H9 (cell line): ENCODE data around the gene GPC6. TPM values are rescaled to one million over a fixed set of nuclear protein-coding genes. Genes with fewer than 3 reads are reported as not detected.

Experiments
- DNase-seq: peaks from one replicate; pipeline ENCODE4 v3.0.0-alpha.2; 2017
- H2AFZ ChIP-seq: one replicate; pipeline ENCODE4 v1.6.1; 2013; ENCODE audit warnings: mild to moderate bottlenecking, low read length, control low read depth, moderate library complexity
- H2AK5ac ChIP-seq: 2 replicates; pipeline ENCODE4 v1.6.1; 2013; ENCODE audit warnings: low read length, control low read depth, mixed read lengths; ENCODE audit not compliant: insufficient read length
- H2BK120ac ChIP-seq: one replicate; pipeline ENCODE4 v1.6.1; 2013; ENCODE audit warnings: low read depth, mild to moderate bottlenecking, low read length, control low read depth, inconsistent platforms; ENCODE audit not compliant: poor library complexity, severe bottlenecking
- H2BK12ac ChIP-seq: 2 replicates; pipeline ENCODE4 v1.6.1; 2013; ENCODE audit warnings: low read length, control low read depth, mixed read lengths, low read depth; ENCODE audit not compliant: insufficient read length
- H2BK15ac ChIP-seq: 2 replicates; pipeline ENCODE4 v1.6.1; 2013; ENCODE audit warnings: low read depth, low read length, control low read depth
- H2BK20ac ChIP-seq: one replicate; pipeline ENCODE4 v1.6.1; 2013; ENCODE audit warnings: low read depth, mild to moderate bottlenecking, low read length, control low read depth, inconsistent platforms; ENCODE audit not compliant: poor library complexity, severe bottlenecking
- H2BK5ac ChIP-seq: 2 replicates; pipeline ENCODE4 v1.6.1; 2013; ENCODE audit warnings: low read length, control low read depth, mixed read lengths; ENCODE audit not compliant: insufficient read length
- H3K14ac ChIP-seq: 2 replicates; pipeline ENCODE4 v1.6.1; 2013; ENCODE audit warnings: low read length, control low read depth; ENCODE audit not compliant: insufficient read depth
- H3K18ac ChIP-seq: 2 replicates; pipeline ENCODE4 v1.6.1; 2013; ENCODE audit warnings: low read depth, mild to moderate bottlenecking, mixed read lengths, low read length, control low read depth; ENCODE audit not compliant: insufficient read length
- H3K23ac ChIP-seq: 2 replicates; pipeline ENCODE4 v1.6.1; 2013; ENCODE audit warnings: low read length, control low read depth, mixed read lengths, low read depth; ENCODE audit not compliant: insufficient read length
- H3K23me2 ChIP-seq: 2 replicates; pipeline ENCODE4 v1.6.1; 2013; ENCODE audit warnings: low read depth, mild to moderate bottlenecking, mixed read lengths, low read length, control low read depth; ENCODE audit not compliant: insufficient read length, poor library complexity, severe bottlenecking
- H3K27ac ChIP-seq: 2 replicates; pipeline ENCODE4 v1.5.1; 2013; ENCODE audit warnings: low read length, control low read depth, mixed read lengths, low read depth; ENCODE audit not compliant: insufficient read length
- H3K27me3 ChIP-seq: 2 replicates; pipeline ENCODE4 v1.6.1; 2013; ENCODE audit warnings: low read length, control low read depth, inconsistent platforms; ENCODE audit not compliant: insufficient read depth
- H3K4ac ChIP-seq: 2 replicates; pipeline ENCODE4 v1.6.1; 2013; ENCODE audit warnings: low read depth, mild to moderate bottlenecking, control low read depth, inconsistent platforms, low read length, moderate library complexity
- H3K4me1 ChIP-seq: 2 replicates; pipeline ENCODE4 v1.6.1; 2013; ENCODE audit warnings: low read length, control low read depth, inconsistent platforms; ENCODE audit not compliant: insufficient read depth
- H3K4me2 ChIP-seq: 2 replicates; pipeline ENCODE4 v1.6.1; 2013; ENCODE audit warnings: low read length, control low read depth, mixed read lengths; ENCODE audit not compliant: insufficient read length, insufficient read depth
- H3K56ac ChIP-seq: 2 replicates; pipeline ENCODE4 v1.6.1; 2013; ENCODE audit warnings: low read depth, mild to moderate bottlenecking, mixed read lengths, low read length, control low read depth; ENCODE audit not compliant: insufficient read length
- H3K79me1 ChIP-seq: 2 replicates; pipeline ENCODE4 v1.6.1; 2013; ENCODE audit warnings: low read depth, mild to moderate bottlenecking, moderate library complexity, low read length, control low read depth, inconsistent platforms; ENCODE audit not compliant: insufficient read depth, poor library complexity, severe bottlenecking
- H3K79me2 ChIP-seq: 2 replicates; pipeline ENCODE4 v1.6.1; 2013; ENCODE audit warnings: low read length, control low read depth, inconsistent platforms; ENCODE audit not compliant: insufficient read depth
- H3K9ac ChIP-seq: 2 replicates; pipeline ENCODE4 v1.6.1; 2013; ENCODE audit warnings: low read length, control low read depth, mixed read lengths; ENCODE audit not compliant: insufficient read length; ENCODE audit errors: extremely low read depth
- H3K9me3 ChIP-seq: one replicate; pipeline ENCODE4 v1.6.1; 2013; ENCODE audit warnings: low read depth, low read length, inconsistent platforms; ENCODE audit not compliant: control insufficient read depth
- H3T11ph ChIP-seq: one replicate; pipeline ENCODE4 v1.6.1; 2013; ENCODE audit warnings: mild to moderate bottlenecking, low read length, control low read depth, inconsistent platforms
- H4K20me1 ChIP-seq: one replicate; pipeline ENCODE4 v1.6.1; 2013; ENCODE audit not compliant: control insufficient read depth, insufficient read length, insufficient read depth
- H4K5ac ChIP-seq: 2 replicates; pipeline ENCODE4 v1.6.1; 2013; ENCODE audit warnings: low read depth, mild to moderate bottlenecking, mixed read lengths, low read length, control low read depth; ENCODE audit not compliant: insufficient read length
- H4K8ac ChIP-seq: replicated peaks from 2 replicates; pipeline ENCODE4 v1.6.1; 2013; ENCODE audit warnings: low read length, control low read depth, mixed read lengths, low read depth; ENCODE audit not compliant: insufficient read length
- H4K91ac ChIP-seq: 2 replicates; pipeline ENCODE4 v1.6.1; 2013; ENCODE audit warnings: low read depth, mild to moderate bottlenecking, moderate library complexity, mixed read lengths, low read length, control low read depth; ENCODE audit not compliant: insufficient read length
- H3K27ac Mint-ChIP-seq, 3 experiments: 2 replicates in 2 of 3; 3 replicates in 1 of 3; pipeline ENCODE4 v1.8.0; 2020 to 2021; ENCODE audit warnings: mixed read lengths in 3 of 3, mild to moderate bottlenecking in 1 of 3, moderate library complexity in 1 of 3
- H3K27me3 Mint-ChIP-seq: 2 replicates; pipeline ENCODE4 v1.8.0; 2021; ENCODE audit warnings: low read depth, mild to moderate bottlenecking, moderate library complexity, mixed read lengths
- H3K36me3 Mint-ChIP-seq, 3 experiments: 2 replicates in 2 of 3; 3 replicates in 1 of 3; pipeline ENCODE4 v1.8.0; 2020 to 2021; ENCODE audit warnings: low read depth in 3 of 3, mixed read lengths in 3 of 3; ENCODE audit not compliant: insufficient read depth in 1 of 3
- H3K4me1 Mint-ChIP-seq, 2 experiments: 2 replicates each; pipeline ENCODE4 v1.8.0; 2020; ENCODE audit warnings: mixed read lengths in 2 of 2
- H3K4me3 Mint-ChIP-seq, 2 experiments: 2 replicates in 1 of 2; 3 replicates in 1 of 2; pipeline ENCODE4 v1.8.0; 2020 to 2021; ENCODE audit warnings: mild to moderate bottlenecking in 2 of 2, mixed read lengths in 2 of 2, moderate library complexity in 1 of 2
- H3K9me3 Mint-ChIP-seq, 2 experiments: 2 replicates in 1 of 2; 3 replicates in 1 of 2; pipeline ENCODE4 v1.8.0; 2020; ENCODE audit warnings: mild to moderate bottlenecking in 2 of 2, mixed read lengths in 2 of 2, moderate library complexity in 1 of 2
- CTCF ChIP-seq: fragments of 200-600 bp; sonication (generic); conservative IDR thresholded peaks from 3 replicates; pipeline ENCODE4 v1.8.0; 2021; ENCODE audit warnings: antibody characterized with exemption, mild to moderate bottlenecking
- WGBS: extraction: QIAGEN DNeasy Blood & Tissue Kit; methylation state at CpG from one replicate; pipeline ENCODE4 v1.1.7; 2013; ENCODE audit warnings: missing lambda C conversion rate, low lambda C conversion rate, mixed read lengths; ENCODE audit not compliant: insufficient read length; ENCODE audit errors: extremely low coverage; 5-methylcytosine and 5-hydroxymethylcytosine counted together
- total RNA-seq: library from RNA; stranded (reverse); gene quantifications from 2 replicates; pipeline ENCODE4 v1.2.1, GENCODE V29; 2021

The GPC6 gene
- total RNA-seq, 1 experiment from 2014 or later = 15.6 TPM

GRCh38 chr13:94313926-94314325, 1087.3 kb downstream of the GPC6 start:
- no peak overlapping the region for H3K27ac Mint-ChIP-seq
- Histone ChIP-seq H3K4me2 (no peak overlapping the region), H2AFZ (no peak overlapping the region), H2BK20ac (no peak overlapping the region), H3K79me2 (no peaks in the 10 kb centered on the region), H3T11ph (no peak overlapping the region), H3K18ac (no peak overlapping the region), H3K9ac (no peak overlapping the region), H3K27ac (no peak overlapping the region), H4K5ac (no peak overlapping the region), H2BK120ac (no peak overlapping the region), H4K20me1 (no peaks in the 10 kb centered on the region), H3K4ac (no peak overlapping the region), H3K23ac (no peak overlapping the region), H3K27me3 (no peaks in the 10 kb centered on the region), H2BK15ac (no peak overlapping the region), H3K56ac (no peak overlapping the region), H4K91ac (no peak overlapping the region), H2AK5ac (no peak overlapping the region), H2BK5ac (no peak overlapping the region), H3K4me1 (no peaks in the 10 kb centered on the region), H2BK12ac (no peak overlapping the region), H4K8ac (no peak overlapping the region), H3K14ac (no peak overlapping the region), H3K79me1 (no peaks in the 10 kb centered on the region), H3K23me2 (no peaks in the 10 kb centered on the region), H3K9me3 (no peaks in the 10 kb centered on the region)
- no peaks in the 10 kb centered on the region for H3K9me3 Mint-ChIP-seq
- no peak for DNase-seq
- no CpG with 5 or more reads among the region's 3 CpGs for WGBS
- H3K27me3 Mint-ChIP-seq = no peaks in the 10 kb centered on the region
- peaks cover 15 to 21% of the 10 kb centered on the region in 2 experiments for H3K4me1 Mint-ChIP-seq
- no peaks in the 10 kb centered on the region; a peak in 1 of 7 replicates for H3K36me3 Mint-ChIP-seq
- H3K4me3 Mint-ChIP-seq = no peak overlapping the region
- no peak for TF ChIP-seq CTCF
